ENCODE data around the gene FOXP1.

The FOXP1 gene

GRCh38 chr3:71143493-71143892, 440.0 kb downstream of the FOXP1 start:
- TF ChIP-seq POLR2AphosphoS5 (IDR thresholded peaks at IDR 0.05; ENCODE audit: low read depth, low read length) (no peak), REST (IDR thresholded peaks at IDR 0.05; ENCODE audit: insufficient read depth in 1 of 2, low read depth in 2 of 2, low read length in 2 of 2) (no peak), FOXP2 (optimal IDR thresholded peaks at IDR 0.05; ENCODE audit: borderline replicate concordance, extremely low read depth, extremely low read length, insufficient read depth) (no peak), SIN3A (IDR thresholded peaks at IDR 0.05; ENCODE audit: borderline replicate concordance, insufficient read depth, low read length) (no peak), TAF1 (IDR thresholded peaks at IDR 0.05; ENCODE audit: borderline replicate concordance, insufficient read depth, low read length) (no peak)

GRCh38 chr3:71142441-71143161, 440.9 kb downstream of the FOXP1 start:
- no peak for TF ChIP-seq SIN3A (IDR thresholded peaks at IDR 0.05; ENCODE audit: borderline replicate concordance, insufficient read depth, low read length)
- peak; percentile 57; the same call in 1 of the 2 replicates for TF ChIP-seq POLR2AphosphoS5 (IDR thresholded peaks at IDR 0.05; ENCODE audit: low read depth, low read length)

- no peak for TF ChIP-seq REST (IDR thresholded peaks at IDR 0.05; ENCODE audit: insufficient read depth in 1 of 2, low read depth in 2 of 2, low read length in 2 of 2)
- no peak for TF ChIP-seq POLR2AphosphoS5 (IDR thresholded peaks at IDR 0.05; ENCODE audit: low read depth, low read length)
- no peak for TF ChIP-seq FOXP2 (optimal IDR thresholded peaks at IDR 0.05; ENCODE audit: borderline replicate concordance, extremely low read depth, extremely low read length, insufficient read depth)
- TF ChIP-seq SIN3A (IDR thresholded peaks at IDR 0.05; ENCODE audit: borderline replicate concordance, insufficient read depth, low read length), result no peak
- TF ChIP-seq TAF1 (IDR thresholded peaks at IDR 0.05; ENCODE audit: borderline replicate concordance, insufficient read depth, low read length), result no peak
These were observed 443.1 kb downstream of the FOXP1 start for GRCh38 chr3:71140477-71140876.

GRCh38 chr3:71139496-71139895, 444.0 kb downstream of the FOXP1 start:
- TF ChIP-seq FOXP2 (optimal IDR thresholded peaks at IDR 0.05; ENCODE audit: borderline replicate concordance, extremely low read depth, extremely low read length, insufficient read depth), result no peak
- no peak for TF ChIP-seq SIN3A (IDR thresholded peaks at IDR 0.05; ENCODE audit: borderline replicate concordance, insufficient read depth, low read length)
- no peak for TF ChIP-seq REST (IDR thresholded peaks at IDR 0.05; ENCODE audit: insufficient read depth in 1 of 2, low read depth in 2 of 2, low read length in 2 of 2)
- TF ChIP-seq TAF1 (IDR thresholded peaks at IDR 0.05; ENCODE audit: borderline replicate concordance, insufficient read depth, low read length), result no peak
- TF ChIP-seq POLR2AphosphoS5 (IDR thresholded peaks at IDR 0.05; ENCODE audit: low read depth, low read length), result no peak

GRCh38 chr3:71138410-71138809, 445.1 kb downstream of the FOXP1 start:
- TF ChIP-seq TAF1 (IDR thresholded peaks at IDR 0.05; ENCODE audit: borderline replicate concordance, insufficient read depth, low read length), result no peak
- no peak for TF ChIP-seq POLR2AphosphoS5 (IDR thresholded peaks at IDR 0.05; ENCODE audit: low read depth, low read length)
- no peak for TF ChIP-seq SIN3A (IDR thresholded peaks at IDR 0.05; ENCODE audit: borderline replicate concordance, insufficient read depth, low read length)
- no peak for TF ChIP-seq REST (IDR thresholded peaks at IDR 0.05; ENCODE audit: insufficient read depth in 1 of 2, low read depth in 2 of 2, low read length in 2 of 2)
- TF ChIP-seq FOXP2 (optimal IDR thresholded peaks at IDR 0.05; ENCODE audit: borderline replicate concordance, extremely low read depth, extremely low read length, insufficient read depth), result no peak
